MM.1S (cell line): Measurements from ENCODE around the gene PLBD2.

Source experiments
- CTCF ChIP-seq: fragments of 300-600 bp; sonication (generic); IDR thresholded peaks from 2 replicates; pipeline ENCODE4 v1.5.1; 2016; ENCODE audit warnings: antibody characterized with exemption, low read length, mixed read lengths
- EZH2 ChIP-seq: fragments of 300-600 bp; sonication (generic); optimal IDR thresholded peaks from 2 replicates; pipeline ENCODE3; 2017; ENCODE audit warnings: low read depth, mild to moderate bottlenecking, antibody characterized with exemption, low read length, mixed read lengths

GRCh38 chr12:113399490-113399889, 41.1 kb downstream of the PLBD2 start:
- no peak for TF ChIP-seq CTCF
- no peak for TF ChIP-seq EZH2
